Ammon's horn (tissue), 1 donor: ENCODE results near the gene SDHAF2.
A peak's percentile ranks its signal among the peaks of the same experiment; 100 is the strongest.
"Not testable (repeated sequence)": the region's sequence is repeated elsewhere in the genome, so short reads cannot be mapped to it uniquely, and the experiment has no call there.

Experiments used
- DNase-seq: peaks from one replicate; pipeline ENCODE4 v3.0.0-alpha.2; 2016; ENCODE audit warnings: low spot score

SDHAF2 gene

GRCh38 chr11:61429691-61430582 is at the start of gene SDHAF2, which contains the start of gene CPSF7:
TSS of gene SDHAF2 (plus strand) at chr11:61430124. CDS start at chr11:61430147, 23 bp downstream.
TSS of gene CPSF7 (minus strand) at chr11:61429975. CDS start at chr11:61429235, 740 bp downstream.
- peak; percentile 96 for DNase-seq

DNA sequence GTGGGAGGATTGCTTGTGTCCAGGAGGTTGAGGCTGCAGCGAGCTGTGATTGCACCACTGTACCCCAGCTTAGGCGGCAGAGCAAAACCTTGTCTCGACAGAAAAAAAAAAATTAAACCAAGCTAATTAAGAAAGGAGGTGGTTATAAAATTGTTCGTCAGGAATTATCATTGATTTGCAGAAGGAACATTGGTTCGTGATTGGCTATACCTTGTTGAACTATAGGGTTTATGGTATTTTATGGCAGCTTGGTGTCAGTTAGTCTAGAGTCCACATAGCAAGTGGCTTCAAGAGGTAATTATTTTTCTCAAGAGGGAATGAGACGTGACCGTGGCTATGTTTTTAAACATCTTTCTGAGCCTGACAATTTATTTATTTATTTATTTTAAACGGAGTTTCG is 49.0 kb upstream of the SDHAF2 start:
- no peak for DNase-seq

DNA sequence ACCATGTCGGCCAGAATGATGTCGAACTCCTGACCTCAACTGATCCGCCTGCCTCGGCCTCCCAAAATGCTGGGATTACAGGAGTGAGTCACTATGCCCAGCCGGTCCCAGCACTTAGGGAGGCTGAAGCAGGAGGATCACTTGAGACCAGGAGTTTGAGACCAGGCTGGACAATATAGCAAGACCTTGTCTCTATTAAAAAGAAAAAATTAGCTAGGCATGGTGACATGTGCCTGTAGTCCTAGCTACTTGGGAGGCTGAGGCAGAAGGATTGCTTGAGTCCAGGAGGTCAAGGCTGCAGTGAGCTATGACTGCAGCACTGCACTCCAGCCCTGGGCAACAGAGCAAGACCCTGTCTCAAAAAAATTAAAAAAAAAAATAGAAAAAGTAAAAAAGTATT is 46.1 kb upstream of the SDHAF2 start:
- DNase-seq = not testable (repeated sequence)

GRCh38 chr11:61384271-61385242 is 45.4 kb upstream of the SDHAF2 start:
- DNase-seq = no peak

DNA sequence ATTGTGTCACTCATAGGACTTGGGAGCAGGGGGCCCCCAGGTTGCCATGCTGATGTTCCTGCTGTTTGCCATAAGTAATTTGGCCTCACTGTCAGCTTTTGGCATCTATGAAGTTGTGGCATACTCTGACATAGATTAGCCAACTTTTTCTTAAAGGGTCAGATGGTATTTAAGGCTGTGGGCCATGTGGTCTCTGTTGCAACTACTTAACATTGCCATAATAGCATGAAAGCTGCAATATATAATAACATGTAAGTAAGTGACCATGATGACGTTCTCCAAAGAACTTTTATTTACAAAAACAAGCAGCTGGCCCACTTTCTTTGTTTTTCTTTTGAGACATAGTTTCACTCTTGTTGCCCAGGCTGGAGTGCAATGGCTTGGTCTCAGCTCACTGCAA is 39.8 kb upstream of the SDHAF2 start:
- no peak for DNase-seq

DNA sequence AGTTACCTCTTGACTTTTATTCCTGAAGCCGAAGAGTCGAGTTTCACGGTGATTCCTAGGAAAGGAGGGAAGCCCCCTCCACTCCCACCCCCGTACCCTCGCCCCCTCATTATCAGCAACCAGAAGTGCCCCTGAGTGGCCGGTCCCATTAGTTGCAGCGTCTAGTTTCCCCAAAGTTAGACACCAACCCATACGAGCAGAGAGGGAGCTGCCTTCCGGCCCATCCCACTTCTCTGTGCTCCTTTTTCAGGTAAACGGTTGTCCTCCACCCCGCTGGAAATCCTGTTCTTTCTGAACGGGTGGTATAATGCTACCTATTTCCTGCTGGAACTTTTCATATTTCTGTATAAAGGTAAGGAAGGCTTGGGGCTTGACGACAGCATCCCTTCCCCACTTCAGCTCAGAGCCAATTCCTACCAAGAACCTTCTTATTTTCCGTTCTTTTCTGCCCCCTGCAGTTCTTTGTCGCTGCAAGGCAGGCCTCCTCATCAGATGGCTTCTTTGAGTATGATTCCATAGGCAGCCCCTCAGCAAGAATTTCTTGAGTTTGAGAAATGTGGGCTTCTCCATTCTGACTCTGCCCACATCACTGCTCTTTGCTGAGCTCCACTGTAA is 36.8 kb upstream of the SDHAF2 start:
- DNase-seq = peak; percentile 38

DNA sequence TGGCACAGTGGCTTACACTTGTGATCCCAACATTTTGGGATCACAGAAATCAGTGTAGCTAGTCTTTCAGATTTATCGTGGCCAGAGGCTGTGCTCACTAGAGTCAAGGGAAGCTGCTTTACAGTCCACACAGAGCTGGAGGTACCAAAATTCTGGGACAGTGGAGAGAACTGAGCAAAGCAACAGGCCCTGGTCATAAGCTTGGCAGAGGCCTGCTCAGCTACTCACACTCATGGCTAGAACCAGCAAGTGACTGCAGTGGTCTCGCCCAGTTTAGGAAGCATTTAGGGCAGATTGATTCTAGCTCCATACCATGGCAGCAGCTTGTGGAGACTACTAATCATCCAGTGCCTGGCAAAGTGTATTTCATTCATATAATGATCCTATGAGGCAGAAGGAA is 28.8 kb upstream of the SDHAF2 start:
- no peak for DNase-seq

DNA sequence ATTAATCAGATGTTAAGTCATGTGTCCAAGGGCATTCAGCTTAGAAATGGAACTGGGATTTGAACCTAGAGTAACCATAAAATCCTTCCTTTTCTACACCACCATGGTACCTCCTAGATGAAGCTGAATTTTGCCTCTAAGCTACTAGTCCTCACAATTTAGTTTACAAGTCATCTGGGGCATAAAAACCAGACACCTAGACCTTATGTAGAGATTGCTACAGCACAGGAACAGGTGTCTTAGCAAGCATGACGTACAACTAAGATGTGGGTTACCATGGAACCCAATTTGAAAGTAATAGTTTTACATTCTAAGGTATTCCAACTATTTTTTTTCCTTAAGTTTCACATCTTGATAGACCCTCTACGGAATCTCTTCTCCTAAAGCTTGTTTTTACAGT is 28.4 kb upstream of the SDHAF2 start:
- no peak for DNase-seq

- DNase-seq = no peak
These were observed 26.3 kb upstream of the SDHAF2 start for GRCh38 chr11:61403658-61404057.

GRCh38 chr11:61404103-61404502 is 25.8 kb upstream of the SDHAF2 start:
- no peak for DNase-seq

DNA sequence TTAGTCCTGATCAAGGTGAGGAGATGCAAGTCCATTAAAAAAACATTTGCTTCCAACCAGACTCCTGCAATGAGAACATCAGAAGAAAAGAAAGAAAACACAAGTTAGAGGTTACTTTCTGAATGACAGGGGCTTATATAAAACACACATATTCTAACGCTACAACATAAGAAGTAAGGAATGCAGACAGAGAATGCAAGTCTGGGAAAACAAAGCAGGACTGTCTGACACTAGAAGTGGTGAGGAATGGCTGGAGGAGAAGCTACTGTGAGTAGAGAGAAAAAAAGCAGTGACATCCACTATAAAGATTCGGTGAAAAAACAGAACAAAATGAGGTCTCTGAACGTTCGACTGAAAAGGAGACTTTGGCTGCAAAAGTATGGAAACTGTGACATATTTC is 25.3 kb upstream of the SDHAF2 start:
- DNase-seq = no peak

DNA sequence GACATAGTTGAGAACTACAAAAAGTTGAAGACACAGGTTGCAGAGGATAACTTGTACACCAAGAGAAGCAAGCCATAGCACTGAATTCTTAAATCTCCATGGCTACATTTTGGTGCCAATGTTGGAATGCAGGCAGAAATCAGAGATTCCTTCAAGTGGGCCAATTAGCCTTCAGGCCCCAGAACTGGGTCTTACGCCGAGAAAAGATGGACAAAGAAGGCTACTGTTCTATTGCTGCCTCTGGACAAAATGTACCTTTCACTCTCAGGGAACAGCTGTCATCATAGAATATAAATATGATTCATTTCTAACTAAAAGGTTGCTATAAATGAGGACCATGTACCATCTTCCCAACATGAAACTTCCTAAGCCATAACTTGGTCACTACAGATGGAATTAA is 23.9 kb upstream of the SDHAF2 start:
- DNase-seq = peak; percentile 78

- no peak for DNase-seq
These were observed 22.8 kb upstream of the SDHAF2 start for GRCh38 chr11:61406991-61407728.

DNA sequence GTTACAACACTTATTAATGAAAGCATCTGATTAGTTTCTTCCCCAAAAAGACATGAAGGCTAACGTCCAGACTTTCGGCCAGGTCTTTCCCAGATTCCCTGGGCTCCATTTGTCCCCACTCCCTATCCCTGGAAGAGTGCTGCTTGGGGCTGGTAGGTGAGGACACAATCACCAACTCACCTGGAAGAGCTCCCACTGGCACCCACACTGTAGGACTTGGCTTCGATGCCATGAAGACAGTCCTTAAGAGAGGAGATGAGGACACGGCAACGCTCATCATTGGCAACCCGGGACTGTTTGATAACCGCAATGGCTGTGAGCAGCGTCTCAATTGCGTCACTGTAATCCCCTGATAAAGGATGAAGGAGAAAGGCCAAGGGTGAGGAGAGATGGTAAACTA is 18.3 kb upstream of the SDHAF2 start:
- DNase-seq = no peak

DNA sequence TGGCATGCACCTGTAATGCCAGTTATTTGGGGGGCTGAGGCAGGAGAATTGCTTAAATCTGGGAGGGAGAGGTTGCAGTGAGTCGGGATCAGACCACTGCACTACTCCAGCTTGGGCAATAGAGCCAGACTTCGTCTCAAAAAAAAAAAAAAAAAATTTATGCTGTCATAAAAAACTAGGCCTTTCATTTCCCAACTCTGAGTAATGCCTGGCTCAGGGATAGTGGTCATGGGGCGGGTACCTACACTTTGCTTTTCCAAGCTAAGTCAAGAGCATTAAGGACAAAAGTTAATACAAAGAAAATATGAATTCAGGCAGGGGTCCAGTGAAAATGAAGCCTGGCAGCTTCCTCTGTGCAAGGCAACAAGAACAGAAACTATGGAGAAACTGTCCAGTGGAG is 16.4 kb upstream of the SDHAF2 start:
- DNase-seq = no peak

DNA sequence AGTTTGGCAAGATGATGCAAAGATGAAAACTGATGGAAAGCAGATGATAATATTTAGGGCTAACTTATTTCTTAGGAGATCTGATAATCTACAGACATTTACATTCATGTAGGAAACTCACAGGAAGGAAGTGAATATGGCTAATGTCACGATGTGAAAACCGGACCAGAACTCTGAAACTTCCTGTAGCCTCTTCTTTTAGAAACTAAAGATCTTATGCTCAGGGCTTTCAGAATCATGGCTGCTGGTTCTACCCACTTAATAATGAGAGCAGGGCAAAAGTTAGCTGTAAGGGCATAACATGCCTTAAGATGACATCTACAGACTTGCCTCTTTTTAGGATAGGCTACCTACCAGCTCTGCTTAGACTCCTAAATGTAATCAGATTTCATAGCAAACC is 15.4 kb upstream of the SDHAF2 start:
- no peak for DNase-seq

GRCh38 chr11:61415381-61415780 is 14.5 kb upstream of the SDHAF2 start:
- no peak for DNase-seq

DNA sequence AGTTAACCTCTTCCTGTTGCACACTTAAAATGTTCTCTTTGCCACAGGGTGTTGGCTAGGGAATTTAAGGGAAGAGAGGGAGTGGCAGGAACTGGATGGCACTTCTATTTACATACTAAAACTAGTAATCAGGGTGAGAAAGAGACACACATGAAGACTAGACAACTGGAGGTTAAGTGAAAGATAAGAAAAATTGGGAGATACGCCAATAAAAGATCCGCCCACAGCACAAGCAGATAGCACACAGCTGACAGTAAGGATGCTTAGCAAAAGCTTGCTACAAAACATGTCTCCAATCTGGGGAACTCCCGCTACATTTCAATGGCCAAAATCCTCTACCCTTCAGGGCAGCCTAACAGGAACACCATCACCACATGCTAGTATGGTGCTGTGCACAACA is 13.0 kb upstream of the SDHAF2 start:
- DNase-seq = no peak

DNA sequence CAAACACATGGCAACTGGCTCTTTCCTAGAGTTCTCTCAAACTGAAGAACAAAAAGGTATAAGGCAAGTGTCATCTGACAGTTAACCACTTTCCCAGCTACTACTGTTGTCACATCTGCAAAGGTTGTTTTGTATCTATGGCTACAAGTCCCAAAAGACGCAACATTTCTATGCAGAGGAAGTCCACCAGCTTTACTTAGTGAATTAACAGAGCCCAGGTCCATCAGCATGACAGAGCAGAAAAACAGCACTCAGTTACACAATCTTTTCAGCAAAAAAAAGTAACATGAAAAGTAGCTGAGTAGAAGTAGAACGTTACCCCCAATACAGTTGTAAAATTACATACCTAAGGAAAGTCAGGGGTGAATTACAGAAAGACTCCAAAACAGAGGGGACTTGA is 12.3 kb upstream of the SDHAF2 start:
- DNase-seq = no peak

GRCh38 chr11:61418136-61418535 is 11.8 kb upstream of the SDHAF2 start:
- no peak for DNase-seq

DNA sequence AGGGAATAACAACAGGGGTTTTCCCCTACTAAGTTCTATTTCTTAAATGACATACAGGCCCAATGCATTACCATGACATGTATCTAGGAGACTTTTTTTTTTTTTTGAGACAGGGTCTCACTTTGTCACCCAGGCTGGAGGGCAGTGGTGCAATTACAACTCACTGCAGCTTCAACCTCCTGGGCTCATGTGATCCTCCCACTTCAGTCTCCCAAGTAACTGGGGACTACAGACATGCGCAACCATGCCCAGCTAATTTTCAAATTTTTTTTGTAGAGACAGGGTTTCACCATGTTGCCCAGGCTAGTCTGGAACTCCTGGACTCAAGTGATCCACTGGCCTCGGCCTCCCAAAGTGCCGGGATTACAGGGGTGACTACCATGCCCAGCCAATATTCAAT is 7.7 kb upstream of the SDHAF2 start:
- no peak for DNase-seq
